Gastrocnemius medialis (tissue), 4 donors: ENCODE results near the gene CRYGN.

ENCODE experiments used
- POLR2A ChIP-seq, 2 donors: fragments of 450-650 bp; IDR thresholded peaks; one replicate each; pipeline ENCODE4 v1.6.1; 2017; ENCODE audit warnings: antibody characterized with exemption in 2 of 2, mild to moderate bottlenecking in 2 of 2, moderate library complexity in 2 of 2
- TF ChIP-seq, protein P1 (sequence below), 5 experiments: fragments of 450-650 bp in 3 of 5; fragments of 200-600 bp in 2 of 5; sonication (generic) in 2 of 5; IDR thresholded peaks in 4 of 5; conservative IDR thresholded peaks in 1 of 5; 1 replicate in 4 of 5; 2 replicates in 1 of 5; pipeline ENCODE4 v1.5.1; 2016 to 2019; ENCODE audit warnings: antibody characterized with exemption in 5 of 5, mild to moderate bottlenecking in 3 of 5, moderate library complexity in 3 of 5

DNA sequence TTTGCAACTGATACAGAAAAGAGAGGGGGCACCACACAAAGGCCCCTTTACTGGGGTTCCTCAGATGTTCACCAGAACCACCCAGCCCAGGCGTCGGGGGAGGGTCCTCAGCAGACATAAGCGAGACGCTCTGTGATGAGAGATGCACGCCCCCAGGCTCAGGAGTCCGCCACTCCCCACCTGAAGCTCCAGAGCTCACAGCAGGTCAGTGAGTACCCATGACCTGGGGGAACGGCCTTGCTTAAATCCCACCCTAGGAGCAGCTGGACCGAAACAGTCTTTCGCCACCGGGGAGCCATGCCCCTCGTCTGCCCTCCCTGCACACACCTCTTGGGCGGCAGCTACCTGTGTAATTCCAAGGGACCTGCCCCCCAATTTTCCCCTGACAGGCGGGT, 2.8 kb downstream of the CRYGN start:
- TF ChIP-seq, protein P1, sequence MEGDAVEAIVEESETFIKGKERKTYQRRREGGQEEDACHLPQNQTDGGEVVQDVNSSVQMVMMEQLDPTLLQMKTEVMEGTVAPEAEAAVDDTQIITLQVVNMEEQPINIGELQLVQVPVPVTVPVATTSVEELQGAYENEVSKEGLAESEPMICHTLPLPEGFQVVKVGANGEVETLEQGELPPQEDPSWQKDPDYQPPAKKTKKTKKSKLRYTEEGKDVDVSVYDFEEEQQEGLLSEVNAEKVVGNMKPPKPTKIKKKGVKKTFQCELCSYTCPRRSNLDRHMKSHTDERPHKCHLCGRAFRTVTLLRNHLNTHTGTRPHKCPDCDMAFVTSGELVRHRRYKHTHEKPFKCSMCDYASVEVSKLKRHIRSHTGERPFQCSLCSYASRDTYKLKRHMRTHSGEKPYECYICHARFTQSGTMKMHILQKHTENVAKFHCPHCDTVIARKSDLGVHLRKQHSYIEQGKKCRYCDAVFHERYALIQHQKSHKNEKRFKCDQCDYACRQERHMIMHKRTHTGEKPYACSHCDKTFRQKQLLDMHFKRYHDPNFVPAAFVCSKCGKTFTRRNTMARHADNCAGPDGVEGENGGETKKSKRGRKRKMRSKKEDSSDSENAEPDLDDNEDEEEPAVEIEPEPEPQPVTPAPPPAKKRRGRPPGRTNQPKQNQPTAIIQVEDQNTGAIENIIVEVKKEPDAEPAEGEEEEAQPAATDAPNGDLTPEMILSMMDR (IDR thresholded peaks at IDR 0.05 in 4 of 5, conservative IDR thresholded peaks at IDR 0.05 in 1 of 5), result no peak
- no peak for TF ChIP-seq POLR2A (IDR thresholded peaks at IDR 0.05)
